GM10266 (cell line): ENCODE data around the gene ZDHHC8.

Source experiments
- DNase-seq: peaks from one replicate; pipeline ENCODE4 v3.0.0; 2012; ENCODE audit errors: extremely low spot score
- TF ChIP-seq, protein P1 (sequence below): IDR thresholded peaks from 2 replicates; pipeline ENCODE4 v1.5.1; 2012; ENCODE audit warnings: mild to moderate bottlenecking, low read depth; ENCODE audit not compliant: control insufficient read depth, insufficient read depth; ENCODE audit errors: missing control alignments

Gene ZDHHC8, protein sequence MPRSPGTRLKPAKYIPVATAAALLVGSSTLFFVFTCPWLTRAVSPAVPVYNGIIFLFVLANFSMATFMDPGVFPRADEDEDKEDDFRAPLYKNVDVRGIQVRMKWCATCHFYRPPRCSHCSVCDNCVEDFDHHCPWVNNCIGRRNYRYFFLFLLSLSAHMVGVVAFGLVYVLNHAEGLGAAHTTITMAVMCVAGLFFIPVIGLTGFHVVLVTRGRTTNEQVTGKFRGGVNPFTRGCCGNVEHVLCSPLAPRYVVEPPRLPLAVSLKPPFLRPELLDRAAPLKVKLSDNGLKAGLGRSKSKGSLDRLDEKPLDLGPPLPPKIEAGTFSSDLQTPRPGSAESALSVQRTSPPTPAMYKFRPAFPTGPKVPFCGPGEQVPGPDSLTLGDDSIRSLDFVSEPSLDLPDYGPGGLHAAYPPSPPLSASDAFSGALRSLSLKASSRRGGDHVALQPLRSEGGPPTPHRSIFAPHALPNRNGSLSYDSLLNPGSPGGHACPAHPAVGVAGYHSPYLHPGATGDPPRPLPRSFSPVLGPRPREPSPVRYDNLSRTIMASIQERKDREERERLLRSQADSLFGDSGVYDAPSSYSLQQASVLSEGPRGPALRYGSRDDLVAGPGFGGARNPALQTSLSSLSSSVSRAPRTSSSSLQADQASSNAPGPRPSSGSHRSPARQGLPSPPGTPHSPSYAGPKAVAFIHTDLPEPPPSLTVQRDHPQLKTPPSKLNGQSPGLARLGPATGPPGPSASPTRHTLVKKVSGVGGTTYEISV

DNA sequence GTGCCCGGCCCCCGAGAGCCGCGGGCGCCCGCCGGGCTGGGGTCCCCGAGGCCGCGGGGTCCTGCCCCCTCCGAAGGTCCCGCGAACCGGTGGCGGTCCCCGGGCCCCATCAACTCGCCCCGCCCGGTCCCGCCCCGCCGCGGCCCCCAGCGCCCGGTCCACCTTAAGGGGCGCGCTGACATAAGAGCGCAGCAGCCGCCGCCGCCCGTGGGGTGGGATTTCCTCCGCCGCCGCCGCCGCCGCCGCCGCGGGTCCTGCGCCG lies at the start of gene ZDHHC8:
Gene ZDHHC8 (plus strand): TSS at position 208 of the 262 bp plus-strand sequence. CDS start 144 bp downstream, outside the sequence.
- TF ChIP-seq, protein P1, sequence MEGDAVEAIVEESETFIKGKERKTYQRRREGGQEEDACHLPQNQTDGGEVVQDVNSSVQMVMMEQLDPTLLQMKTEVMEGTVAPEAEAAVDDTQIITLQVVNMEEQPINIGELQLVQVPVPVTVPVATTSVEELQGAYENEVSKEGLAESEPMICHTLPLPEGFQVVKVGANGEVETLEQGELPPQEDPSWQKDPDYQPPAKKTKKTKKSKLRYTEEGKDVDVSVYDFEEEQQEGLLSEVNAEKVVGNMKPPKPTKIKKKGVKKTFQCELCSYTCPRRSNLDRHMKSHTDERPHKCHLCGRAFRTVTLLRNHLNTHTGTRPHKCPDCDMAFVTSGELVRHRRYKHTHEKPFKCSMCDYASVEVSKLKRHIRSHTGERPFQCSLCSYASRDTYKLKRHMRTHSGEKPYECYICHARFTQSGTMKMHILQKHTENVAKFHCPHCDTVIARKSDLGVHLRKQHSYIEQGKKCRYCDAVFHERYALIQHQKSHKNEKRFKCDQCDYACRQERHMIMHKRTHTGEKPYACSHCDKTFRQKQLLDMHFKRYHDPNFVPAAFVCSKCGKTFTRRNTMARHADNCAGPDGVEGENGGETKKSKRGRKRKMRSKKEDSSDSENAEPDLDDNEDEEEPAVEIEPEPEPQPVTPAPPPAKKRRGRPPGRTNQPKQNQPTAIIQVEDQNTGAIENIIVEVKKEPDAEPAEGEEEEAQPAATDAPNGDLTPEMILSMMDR = no peak
- peak; percentile 90 for DNase-seq

DNA sequence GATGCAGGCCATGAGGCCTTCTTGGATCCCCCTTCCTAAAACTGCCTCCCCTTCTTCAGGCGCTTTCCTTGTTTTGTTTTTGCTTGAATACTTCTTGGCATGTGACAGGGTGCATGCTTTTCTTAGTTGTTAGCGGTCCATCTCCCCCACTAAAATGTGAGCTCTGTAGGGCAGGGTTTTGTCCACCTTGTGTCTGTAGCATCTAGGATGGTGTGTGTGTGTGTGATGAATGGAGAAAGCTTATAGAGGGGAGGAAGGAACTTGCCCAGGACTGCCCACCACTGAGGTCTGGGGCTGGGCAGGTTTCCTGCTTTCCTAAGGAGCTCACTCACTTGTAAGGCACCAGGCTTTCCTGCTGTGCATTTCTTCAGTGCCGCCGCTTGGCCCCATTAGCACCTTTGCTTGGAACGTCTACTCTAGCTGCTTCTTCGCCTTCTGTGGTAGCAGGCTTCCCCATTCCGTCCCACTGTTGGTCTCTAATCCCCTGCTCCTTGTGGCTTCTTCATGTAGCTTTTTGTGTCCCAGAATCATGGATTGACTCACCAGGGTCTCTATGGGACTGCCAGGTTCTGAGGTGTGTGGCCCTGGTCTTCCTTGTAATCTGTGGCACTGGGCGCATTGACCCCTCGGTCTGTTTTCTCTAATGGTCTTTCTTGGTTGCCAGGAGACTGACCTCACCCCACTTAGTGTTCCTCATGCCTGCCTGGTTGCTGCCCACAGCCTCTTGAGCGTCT lies 48.3 kb upstream of the ZDHHC8 start:
- TF ChIP-seq, protein P1 = no peak
- DNase-seq = no peak

DNA sequence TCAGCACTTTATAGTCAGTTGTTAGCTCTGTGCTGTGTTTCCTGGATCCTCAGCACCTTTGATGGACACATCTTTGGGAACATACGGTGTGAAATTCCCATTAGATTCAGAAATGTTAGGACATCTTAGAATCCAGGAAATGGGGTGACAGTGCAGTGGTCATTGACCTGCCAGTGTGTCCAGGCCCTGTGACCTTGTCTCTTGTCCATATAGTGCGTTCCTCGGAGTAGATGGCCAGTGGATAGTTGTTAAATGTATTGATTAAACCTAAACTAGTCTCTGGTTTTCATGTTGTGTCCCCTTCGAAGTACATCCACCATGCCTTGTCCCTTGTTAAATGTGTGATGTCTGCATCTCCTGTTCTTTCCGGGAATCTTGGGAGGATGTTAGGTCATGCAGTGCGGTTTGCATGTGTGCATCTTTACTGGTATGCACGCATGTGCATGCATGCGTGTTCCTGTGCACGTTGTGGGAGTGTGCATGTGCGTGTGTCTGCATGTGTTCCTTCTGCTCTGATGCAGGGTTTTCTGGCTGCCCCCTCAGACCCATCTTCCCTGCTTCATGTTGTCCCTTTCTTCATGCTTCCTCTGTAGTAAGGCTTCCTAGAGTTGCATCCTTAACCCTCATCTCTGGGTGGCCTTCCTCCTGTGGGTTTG lies 47.6 kb upstream of the ZDHHC8 start:
- no peak for DNase-seq
- TF ChIP-seq, protein P1 = no peak

DNA sequence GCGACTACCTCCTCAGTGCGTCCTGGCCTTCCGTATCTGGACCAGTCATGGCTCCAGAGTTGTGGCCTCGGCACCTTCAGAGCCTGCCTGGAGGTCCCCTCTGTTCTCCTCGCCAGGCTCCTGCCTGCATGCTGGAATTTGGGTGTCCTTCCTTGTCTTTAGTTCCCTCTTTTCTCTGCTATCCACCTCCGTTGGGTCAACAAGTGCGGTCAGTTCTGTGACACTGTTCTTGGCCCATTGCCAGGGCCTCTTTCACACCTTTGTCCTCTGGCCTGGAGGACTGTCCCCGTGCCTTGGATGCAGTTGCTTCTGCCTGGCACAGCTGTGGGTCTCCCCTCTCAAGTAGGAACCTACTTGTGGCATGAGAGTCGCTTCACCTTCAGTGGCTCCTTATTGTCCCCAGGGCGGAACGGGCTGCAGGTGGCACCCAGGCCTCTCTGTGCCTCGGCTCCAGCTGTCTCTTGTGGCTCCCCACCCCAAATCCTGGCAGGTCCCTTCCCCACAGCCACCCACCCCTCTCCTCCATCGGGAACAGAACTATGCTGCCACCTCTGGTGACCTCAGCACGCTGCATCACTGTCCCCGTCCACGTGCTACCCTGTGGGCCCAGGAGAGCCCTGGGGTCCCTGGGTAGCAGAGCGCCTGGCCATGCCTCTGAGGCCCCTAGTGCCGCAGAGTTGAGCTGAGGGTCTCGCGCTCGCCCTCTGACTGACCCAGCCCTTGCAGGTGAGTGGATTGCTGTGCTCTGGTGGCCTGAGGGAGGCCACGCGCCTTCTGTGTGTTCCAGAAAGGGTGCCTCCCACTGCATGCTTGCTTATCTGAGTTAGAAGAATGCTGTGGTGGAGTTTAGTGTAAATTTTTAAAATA lies 46.8 kb upstream of the ZDHHC8 start:
- TF ChIP-seq, protein P1 = peak; percentile 47
- no peak for DNase-seq

DNA sequence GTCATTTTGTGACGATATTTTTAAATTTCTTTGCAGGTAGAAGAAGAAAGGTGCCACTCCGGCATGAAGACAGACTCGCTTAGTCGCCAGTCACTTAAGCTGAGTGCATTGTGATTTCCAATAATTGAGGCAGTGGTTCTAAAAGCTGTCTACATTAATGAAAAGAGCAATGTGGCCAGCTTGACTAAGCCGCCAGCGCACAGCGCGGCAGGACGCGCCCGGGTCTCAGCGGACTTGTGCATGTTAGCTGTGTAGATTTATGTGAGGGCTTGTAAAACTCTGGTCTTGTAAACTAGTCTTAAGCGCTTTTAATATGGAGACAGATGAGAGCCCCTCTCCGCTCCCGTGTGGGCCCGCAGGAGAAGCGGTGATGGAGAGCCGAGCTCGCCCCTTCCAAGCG lies 46.0 kb upstream of the ZDHHC8 start:
- TF ChIP-seq, protein P1 = no peak
- DNase-seq = no peak

DNA sequence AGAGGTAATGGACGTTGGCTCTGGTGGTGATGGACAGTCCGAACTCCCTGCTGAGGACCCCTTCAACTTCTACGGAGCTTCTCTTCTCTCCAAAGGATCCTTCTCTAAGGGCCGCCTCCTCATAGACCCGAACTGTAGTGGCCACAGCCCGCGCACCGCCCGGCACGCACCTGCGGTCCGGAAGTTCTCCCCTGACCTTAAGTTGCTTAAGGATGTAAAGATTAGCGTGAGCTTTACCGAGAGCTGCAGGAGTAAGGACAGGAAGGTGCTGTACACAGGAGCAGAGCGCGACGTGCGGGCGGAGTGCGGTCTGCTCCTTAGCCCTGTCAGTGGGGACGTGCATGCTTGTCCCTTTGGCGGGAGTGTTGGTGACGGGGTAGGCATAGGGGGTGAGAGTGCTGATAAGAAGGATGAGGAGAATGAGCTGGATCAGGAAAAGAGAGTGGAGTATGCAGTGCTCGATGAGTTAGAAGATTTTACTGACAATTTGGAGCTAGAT lies 45.5 kb upstream of the ZDHHC8 start:
- DNase-seq = no peak
- TF ChIP-seq, protein P1 = no peak
